GM21528 (cell line): ENCODE data around the gene CRACR2A.

ENCODE experiments used
- ATAC-seq: cut with Tn5 transposase; IDR thresholded peaks from one replicate; pipeline ENCODE4 v1.9.1; 2021; ENCODE audit warnings: mild to moderate bottlenecking, moderate library complexity; ENCODE audit not compliant: unreplicated experiment, low FRiP score

CRACR2A gene

DNA sequence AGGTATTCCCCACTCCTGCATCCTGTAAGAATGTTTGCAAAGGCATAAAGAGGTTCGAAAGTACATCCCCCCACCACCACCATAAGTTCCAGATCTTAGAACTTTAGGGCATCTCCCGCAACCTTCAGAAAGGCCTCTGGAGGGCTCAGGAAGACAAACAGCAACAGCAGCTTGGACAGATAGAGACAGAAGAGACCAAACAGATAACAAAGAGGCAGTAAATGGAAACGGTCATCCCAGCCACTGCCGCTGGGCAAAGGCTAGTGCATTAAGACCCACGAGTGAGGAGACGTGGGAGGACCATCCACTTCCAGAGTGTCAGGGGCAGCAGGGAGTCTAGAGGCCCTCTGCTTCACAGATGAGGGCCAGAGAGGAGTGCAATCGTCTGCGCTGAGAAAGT is 124.3 kb downstream of the CRACR2A start:
- ATAC-seq: no peak

DNA sequence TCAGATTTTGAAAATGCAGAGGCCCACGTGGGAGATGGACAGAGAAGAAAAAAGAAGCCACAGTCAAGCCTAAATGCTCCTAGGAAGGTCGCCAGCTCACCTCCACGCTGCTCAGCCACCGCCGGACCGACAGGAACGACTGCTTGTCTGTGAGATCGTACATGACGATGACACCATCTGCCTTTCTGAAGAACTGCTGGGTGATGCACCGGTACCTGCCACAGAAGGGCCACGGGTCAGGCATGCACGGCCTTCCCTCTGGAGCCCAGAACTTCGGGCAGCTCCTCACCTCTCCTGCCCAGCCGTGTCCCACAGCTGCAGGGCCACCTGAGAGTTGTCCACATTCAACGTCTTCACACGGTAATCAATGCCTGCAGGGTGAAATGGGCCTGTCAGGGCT is 125.6 kb downstream of the CRACR2A start:
- no peak for ATAC-seq

DNA sequence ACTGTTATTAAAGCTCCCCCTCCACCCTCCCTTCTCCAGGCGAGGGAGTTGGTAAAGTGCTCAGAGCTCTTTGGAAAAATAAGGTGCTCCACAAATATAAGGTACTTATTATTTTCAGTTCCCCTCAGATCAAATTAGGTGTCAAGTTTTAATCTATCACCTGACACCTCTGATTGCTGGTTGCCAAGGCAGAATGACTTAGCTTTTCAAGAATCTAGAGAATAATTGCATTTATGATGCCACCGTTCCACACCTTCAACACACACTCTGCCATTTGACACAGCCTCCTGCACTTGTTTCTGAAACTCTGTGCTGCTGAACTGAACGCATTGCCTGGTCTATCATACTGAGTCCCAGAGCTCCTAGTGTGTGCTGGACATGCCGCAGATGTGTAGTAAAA is 128.6 kb downstream of the CRACR2A start:
- no peak for ATAC-seq

DNA sequence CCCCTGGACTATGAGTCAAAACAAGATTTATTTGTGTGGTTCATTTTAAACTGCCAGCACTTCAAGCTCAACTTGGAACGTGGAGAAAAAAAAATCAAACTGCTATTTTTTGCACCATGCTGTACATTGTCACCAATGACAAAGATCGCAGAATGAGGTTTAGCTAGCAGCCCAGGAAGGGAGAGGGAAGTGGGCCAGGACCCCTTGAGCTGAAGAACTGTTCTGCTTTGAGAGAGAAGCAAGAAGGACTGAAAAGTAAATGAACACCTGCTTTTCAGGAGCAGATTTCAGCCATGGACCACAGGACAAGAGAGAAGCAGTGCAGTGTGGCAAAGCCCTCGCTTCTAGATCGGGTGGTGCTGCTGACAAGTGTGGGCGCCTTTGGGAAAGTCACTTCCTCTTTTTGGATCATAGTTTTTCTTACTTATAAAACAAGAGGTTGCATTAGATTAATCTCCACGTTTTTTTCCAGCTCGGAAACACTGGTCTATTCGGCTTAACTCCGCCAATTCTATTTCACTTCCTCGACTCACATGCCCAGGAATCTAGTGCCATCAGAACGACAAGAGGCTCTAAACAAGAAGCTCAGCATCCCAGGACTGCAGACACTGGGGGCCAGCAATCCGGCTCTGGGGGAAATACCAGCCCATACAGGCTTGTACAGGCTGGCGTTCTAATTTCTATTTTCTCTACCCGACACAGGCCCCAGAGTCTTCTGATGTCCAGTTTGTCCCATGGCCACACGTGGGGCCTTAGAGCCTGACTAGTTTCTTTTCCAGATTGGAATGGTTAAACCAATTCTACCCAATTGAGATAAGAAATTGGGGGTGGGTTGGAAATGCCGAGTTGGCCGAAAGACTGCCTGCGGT is 129.9 kb downstream of the CRACR2A start:
- ATAC-seq: no peak

DNA sequence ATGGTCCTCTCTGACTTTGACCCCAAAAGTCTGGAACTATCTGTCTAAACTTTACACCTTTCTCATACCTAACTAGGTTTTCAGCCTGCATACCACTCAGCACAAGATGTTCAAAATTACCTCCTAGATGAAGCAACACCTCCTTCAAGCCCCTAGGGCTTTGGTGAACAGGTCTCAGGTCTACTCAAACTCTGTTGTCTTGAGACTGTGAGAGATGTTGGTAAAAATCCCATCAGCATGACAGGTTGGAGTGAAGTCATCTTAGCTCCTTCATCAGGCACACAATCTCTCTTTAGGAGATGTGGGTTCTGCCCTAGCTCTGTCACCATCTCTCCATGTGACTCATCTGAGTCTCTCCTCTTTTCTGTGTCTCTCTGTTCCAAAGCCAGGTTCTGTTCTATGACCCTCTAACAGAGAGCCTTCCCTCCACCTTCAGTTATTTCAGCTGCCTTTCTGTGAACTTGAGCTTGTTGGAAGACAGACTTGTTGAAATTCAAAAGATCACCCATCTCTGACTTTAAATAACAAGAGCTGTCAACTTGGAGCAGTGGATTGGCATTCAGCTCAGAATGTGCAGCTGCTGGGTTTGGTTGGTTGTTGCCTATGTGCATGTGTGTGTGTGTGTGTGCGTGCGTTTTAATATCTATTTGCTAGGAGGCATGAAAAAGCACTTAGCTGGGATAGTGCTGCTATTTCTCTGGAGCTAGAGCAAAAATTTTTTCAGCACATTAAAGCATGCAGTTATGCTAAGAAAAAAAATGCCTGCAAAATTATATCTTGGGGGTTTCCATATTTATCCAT is 130.7 kb downstream of the CRACR2A start:
- ATAC-seq: no peak

DNA sequence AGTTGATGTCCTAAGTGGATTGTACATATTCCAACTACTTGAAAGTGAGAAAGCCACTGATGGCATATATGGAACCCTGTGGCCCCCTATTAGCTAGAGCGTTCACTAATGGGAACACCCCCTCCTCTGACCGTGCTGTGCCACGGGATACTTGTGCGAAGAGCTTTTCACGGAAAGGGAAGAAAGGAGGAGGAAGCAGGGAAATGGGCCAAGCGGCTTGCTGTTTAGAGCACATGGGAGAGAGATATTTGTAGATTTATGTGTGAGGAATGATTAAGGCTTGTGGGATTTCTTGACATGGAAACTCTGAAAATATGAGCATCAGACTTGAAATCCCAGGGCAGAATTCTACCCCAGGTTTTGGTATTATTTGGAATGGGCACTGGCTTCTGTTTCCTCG is 132.1 kb downstream of the CRACR2A start:
- ATAC-seq: no peak

DNA sequence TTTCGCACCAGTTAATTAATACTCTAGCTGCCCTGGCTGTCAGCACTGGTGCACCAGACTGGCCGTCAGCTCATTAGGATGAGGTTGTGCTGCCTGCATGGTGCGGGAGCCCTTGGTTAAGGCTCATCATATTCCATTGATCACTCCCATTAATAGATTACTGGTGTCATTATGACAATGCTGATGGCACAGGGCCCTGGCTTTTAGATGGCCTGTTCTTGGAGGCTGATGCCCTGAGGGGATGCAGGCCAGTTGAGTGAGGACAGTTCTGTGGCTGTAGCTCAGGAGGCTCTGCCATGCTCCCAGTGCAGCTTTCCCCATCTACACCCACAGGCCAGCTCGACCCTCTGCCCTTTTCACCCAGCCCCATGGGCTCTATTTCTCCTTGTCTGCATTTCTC is 135.3 kb downstream of the CRACR2A start:
- ATAC-seq: no peak

DNA sequence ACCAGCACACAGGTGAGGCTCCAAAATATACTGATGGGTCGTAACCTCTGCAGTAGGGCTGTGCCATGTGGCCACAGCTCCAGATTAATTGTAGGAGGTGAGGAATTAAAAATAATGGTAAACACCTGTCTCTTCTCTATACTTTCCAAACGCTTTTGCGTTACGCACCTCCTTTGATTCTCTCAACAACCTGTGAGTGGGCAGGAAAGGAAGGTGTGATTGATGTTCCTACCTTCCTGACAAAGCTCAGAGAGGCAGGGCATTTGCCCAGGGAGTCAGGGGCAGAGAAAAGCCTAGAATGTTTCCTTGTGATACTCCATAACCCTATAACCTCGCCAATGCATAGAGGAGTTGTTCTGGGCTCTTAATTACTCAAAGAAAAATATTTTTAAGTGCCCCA is 137.0 kb downstream of the CRACR2A start:
- ATAC-seq: no peak

DNA sequence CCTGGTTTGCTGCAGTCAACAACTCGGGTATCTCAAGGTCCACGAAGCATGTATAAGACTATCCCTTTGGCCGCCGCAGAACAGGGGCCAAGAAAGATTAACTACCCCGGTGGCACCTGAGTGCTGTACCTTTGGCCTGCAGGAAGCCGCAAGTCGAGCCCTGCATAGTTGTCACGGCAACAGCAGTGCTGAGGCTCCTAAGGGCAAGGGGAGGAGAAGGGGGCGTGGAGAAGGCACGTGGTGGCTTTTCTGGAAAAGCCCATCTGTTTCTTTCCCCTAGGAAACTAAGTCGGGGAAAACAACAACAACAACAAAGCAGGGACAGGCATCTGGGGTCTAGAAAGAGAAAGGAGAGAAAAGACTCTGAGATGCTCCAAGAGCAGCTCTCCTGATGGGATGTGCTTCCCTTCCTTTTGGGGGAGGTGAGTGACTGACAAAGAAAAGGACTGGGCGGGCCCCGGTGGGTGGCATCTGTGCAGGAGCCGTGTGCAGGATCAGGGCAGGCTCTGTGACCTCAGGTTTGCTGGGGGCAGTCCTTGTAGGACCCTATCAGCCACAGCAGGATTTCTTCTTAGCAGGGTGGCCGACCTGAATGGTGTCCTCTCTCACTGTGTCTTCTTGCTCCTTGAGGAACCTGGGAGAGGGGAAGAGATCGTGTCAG is 138.0 kb downstream of the CRACR2A start:
- no peak for ATAC-seq

DNA sequence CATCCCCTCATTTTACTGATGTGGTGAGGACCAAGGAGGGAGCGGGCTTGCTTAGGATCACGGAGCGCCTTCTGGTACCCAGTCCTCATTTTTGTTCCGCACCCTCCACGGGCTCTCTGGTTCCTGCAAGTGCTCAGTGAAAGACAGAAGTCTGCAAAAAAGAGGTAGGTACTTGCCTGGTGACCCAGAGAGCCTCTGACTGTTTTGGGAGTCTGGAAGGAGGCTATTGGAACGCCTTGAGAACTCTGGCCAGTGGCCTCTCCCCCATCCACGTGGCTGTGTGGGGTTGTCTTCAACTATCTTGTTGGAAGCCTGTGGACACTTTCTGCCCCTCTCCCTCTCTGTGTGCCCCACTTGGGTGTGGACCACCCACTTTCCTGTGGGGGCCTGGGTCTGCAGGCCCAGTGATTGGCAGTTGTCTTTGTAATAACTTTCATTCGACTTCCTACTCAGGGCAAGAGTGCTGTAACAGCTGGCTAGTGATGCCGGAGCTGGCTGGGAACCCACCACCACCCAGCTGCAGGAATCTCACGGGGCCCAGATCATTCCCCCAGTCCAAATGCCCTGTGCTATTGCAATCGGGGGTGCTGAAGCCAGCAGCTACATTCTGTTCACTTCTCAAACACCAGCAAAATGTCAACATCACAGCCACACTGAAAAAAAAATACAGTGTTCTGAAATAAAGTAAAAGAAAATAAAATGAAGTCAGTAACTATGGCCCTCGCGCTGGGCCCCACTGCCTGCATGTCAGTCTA is 139.1 kb downstream of the CRACR2A start:
- no peak for ATAC-seq

DNA sequence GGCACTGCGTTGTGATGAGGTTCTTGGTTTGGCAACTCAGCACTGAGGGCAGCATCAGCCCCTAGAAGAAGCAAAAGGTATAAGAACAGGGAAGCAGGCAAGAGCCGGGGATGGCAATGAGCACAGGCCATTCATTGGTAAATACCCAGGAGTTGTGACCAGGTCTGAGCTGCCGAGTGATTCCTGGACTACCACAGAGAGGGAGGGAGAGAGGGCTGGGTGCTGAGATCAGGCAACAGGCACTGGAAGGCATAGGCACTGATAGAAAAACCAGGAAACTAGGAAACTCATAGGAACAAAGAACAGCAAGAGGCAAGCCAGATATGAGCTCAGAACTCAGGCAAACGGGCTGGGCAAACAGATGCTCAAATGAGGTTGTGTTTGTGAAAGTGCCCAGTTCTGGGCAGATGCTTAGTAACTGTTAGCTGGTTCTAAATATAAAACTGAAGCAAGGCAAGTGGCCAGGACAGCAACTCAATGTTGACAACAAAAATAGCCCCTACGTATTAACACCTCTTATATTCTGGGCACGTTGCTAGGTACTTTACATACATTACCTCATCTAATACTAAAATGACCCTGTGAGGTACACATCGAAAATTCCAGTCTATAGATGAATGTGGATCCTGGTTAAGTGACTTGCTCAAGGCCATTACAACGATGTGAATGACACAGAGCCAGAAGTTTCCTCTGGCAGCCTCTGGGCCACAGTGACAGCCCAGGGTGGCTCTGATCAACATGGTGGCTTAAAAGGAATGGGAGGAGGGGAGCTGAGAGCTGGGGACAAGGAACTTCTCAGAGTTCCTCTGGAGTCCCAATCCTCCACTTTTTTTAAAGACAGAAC is 140.8 kb downstream of the CRACR2A start:
- no peak for ATAC-seq

DNA sequence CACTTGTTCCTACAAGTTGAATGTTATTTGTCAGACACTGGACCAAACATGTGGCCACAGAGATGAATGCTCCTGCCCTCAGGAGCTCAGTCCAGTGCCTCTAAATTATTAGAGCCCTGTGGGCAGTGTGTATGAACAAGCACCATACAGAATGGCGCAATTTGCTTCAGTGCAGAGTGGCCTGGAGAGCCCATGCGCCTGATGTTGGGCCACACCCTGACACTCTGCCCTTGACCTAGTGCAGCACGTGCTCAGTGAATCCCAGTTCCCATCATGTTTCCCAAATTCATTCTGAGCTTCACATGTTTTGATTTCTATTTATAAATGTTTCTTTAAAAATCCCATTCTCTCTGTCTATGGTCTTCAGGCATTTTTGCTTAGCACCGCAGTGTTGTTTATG is 145.1 kb downstream of the CRACR2A start:
- no peak for ATAC-seq

DNA sequence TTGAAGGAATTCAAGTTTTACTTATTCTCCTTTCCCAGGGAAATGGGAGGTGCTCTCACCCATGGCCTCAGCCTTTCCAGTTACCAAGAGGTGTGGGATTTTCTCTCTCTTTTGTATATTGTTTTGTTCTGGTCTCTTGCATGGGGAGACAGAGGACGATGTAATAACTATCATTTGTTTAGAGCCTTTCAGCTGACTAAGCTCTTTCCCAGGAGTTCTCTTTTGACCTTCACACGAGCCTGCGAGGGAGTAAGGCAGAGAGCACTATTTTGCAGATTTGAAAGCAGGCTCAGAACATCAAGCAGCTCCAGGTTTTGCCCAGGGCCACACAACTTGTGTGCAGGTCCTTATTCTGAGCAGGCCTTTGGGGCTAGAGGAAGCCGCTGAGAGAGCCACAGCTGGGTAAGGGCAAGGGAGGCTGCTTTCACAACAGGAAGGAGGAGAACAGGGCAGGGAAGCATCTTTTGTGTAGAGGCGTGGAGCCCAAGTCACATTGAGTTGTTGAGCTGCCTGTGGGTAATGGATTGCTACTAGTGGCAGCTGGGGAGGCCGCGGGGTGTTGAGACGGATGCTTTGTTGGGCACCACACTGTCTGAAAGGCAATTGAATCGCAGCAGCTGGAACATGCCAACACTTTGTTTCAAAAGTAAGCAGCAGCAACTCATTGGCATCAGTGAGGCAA is 145.7 kb downstream of the CRACR2A start:
- no peak for ATAC-seq

DNA sequence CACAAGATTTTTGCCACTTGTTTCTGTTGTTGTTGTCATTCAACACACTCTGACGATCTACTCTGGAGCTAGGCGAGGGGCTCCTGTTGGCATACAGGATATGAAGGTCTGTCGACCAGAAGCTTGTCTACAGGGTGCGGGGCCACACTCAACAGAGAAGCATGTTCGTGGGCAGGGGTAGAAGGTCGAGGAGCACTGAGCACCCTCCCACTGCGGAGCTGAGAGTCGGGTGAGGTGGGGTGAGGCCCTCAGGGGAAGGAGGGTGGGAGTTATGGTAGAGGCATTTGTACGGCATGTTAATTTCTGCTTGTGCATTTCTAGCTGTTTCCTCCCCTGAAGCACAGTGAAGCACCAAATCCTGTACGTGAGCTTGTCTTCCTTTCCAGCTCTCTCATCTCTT is 146.8 kb downstream of the CRACR2A start:
- ATAC-seq: no peak

DNA sequence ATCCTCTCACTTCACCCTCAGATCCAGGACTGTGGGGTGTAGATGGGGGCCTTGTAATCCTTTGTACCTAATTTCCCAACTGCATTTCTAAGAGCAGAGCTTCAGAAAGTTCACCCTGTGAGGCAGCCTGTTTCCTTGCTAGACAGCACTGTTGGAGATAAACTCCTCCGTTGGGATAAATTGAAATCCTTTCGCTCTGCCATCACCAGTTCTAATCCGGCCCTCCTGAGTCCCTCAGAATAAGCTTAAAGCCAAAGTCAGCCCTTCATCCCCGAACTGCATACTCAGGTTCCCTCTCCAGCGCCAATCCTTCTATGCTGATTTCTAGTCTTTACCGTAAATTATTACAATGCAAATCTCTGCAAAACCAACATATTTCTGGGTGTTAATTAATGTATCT is 147.2 kb downstream of the CRACR2A start:
- ATAC-seq: no peak

DNA sequence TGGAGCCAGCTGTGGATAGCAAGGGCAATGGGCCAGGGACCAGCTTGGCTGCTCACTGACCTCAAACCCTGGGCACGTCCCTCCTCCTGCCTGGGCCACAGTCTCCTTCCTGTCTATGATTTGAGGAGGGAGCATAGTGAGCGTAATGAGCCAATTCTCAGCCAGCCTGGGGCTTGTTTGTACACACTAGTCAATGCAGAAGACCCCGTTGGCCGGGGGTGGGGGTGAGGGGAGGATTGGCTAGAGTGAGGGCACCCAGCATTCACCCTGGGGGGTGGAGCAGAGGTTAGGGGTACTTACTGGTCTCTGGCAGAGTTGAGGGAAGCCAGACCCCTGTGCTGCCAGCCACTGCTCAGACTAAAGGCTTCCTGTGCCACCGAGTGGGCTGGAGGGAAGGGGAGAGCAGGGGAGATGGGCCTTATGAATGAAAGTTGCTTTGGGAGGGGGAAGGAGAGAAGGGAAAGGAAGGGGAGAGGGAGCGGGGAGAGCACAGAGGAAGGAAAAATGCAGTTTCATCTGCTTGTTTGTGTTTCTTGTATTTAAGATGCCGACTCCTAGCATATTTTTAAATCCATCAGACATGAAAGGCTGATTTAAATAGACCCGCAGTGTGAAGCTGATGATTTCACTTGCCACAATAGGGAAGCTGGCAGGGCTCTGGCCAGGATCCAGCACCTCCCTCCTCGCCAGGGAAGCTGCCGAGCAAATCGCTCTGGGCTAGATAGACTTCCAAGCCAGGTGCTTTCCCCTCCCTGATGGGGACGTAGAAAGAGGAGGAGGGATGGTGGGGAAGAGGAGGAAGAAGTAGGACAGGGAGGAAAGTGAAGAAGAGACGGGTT is 147.9 kb downstream of the CRACR2A start:
- ATAC-seq: no peak

DNA sequence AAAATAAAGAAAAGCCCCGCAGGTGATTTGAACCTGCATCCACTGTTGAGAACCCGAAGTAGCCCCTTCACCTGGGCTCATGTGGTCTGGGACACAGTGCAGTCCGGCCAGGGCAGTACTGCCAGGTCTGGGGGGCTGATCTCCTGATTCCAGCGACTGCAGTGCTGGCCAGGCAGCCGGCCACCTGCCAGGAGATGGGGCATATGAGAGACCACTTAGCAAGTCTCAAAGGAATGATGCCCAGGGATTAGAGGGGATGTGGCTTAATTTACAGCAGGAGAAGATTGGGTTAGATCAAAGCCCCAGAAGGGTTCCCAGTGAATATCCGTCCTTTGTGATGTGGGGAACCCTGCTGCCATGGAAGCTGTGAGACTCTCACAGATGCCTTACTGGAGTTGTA is 148.6 kb downstream of the CRACR2A start:
- ATAC-seq: no peak

DNA sequence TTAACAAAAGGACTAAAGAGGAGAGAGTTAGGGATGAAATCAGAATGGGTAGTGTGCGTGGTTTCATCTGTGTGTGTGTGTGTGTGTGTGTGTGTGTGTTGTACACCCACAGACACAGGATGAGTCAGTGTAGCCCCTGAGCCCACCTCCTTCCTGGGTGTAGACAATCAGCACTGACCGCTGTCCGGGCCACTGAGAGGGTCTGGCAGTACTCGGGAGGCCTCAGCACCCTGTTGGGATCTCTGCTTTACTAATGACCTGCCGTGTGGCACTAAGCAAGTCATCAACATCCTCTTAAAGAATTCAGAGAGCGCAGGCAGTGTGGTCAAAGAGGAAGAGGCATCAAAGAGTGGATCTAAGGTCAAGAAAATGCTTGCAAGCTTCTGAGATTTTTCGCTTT is 149.3 kb downstream of the CRACR2A start:
- no peak for ATAC-seq
